GM21529 (cell line): ENCODE measurements around the gene IGFL4.

Experiments used
- ATAC-seq: cut with Tn5 transposase; IDR thresholded peaks from one replicate; pipeline ENCODE4 v1.9.1; 2021; ENCODE audit not compliant: unreplicated experiment

The IGFL4 gene

GRCh38 chr19:46022061-46022430 is 18.8 kb downstream of the IGFL4 start:
- ATAC-seq, result no peak

DNA sequence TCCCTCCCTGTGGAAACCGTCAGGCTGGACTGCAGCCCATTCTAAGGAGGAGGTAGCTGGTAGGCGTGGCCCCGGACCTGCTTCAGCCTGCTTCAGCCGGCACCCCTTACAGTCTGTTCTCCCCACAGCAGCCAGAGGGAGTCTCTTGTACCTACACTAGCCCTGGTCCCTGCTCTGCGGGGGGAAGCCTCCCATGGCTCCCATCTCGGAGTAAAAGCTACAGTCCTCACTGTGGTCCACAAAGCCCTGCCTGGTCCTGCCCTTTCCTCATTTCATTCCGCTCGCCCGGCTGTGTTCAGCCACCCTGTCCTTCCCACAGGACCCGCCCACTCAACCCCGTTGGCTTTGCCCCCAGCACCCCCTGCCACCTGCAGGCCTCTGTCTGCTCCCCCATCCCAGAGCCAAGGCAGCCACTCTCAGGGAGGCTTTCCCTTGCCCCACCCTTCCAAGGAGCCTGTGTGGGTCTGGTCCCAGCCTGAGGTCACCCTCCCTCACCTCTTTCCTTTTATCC is 19.2 kb downstream of the IGFL4 start:
- ATAC-seq, result no peak

GRCh38 chr19:46020819-46021125 is 20.0 kb downstream of the IGFL4 start:
- ATAC-seq, result no peak

DNA sequence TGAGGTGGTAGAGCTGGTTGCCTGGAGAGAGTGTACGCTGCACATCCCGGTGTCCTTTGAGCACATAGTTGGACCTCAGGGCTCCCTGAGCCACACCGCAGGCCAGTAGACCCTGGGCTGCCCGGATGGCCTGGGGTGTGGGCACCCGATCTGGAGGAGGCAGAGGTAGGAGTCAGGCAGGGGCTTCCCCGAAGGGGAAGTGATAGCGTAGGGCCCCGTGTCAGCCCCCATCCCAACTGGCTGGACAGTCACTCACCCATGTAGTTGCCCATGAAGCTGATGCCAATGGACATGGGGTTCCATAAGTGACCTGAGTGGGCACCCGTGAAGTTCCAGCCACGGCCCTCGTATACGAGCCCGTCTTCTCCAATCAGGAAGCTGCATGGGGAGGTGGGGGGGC is 21.5 kb downstream of the IGFL4 start:
- no peak for ATAC-seq

DNA sequence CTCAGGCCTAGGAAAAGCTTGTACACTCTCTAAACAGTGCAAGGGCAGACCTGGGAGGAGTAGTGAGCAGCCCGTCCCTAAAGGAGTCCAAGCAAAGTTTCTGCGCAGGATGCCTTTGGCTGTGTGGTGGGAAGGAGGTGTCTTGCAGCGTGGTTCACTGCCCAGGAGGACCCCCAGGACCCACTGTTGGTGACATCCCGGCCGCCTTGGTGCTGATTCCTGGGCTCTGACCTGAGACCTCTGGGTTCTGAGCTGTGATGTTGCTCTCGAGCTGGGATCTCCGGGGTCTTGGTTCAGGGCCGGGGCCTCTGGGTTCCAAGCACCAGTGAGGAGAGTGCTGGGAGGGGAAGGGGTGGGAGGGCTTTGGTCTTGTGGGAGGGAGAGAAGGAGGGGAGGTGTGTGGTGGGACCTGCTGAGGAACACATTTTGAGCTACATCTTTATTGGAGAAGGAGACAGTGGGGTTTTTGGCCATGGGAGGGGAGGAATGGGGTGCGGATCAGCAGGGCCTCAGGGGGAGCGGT is 22.0 kb downstream of the IGFL4 start:
- no peak for ATAC-seq

DNA sequence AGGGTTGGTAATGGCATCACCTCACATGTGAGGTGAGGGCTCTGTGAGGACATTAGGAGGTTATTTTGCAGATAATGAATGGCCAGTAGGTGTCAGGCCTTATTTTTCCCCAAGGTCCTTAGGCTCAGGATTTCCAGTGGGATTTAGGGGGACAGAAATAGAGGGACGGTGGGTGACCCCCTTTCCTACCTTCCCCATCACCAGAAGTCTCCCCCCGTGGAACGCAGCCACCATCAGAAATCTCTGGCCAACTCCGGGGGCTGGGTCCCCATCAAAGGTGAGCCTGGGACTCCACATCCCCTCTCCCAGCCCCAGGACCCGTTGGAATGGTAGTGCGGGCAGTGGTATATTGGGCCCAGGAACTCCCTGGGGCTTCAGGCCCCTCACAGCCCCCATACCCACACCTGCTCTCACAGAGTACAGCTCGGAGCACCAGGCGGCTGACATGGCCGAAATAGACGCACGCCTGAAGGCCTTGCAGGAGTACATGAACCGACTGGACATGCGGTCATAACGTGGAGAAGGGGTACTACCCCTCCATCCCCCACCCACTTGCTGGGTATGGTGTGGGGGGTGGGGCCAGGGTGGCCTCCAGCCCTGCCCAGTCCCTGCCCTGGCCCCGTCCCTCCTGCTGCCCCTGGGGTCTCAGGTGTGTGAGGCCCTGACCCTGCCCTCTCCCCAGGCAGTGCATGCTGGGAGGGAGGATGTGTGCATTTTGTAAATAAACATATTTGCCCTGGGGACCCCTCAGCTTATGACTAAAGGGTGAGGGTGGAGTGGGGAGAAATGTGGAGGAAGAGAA is 22.7 kb downstream of the IGFL4 start:
- no peak for ATAC-seq

DNA sequence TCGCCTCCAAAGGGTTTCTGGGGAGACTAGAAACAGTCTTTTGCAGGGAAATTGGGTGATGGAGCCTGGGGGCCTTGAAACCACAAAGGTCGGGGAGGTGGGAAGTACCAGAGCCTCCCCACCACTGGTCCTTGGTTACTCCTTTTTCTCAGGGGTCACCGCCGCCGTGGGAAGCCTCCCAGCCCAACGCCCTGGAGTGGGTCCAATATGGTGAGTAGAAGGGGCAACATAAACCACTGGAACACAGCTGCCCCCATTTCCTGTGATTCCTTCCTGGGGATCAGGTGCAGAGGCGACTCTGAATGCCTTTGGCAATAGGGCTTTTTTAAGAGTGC is 23.7 kb downstream of the IGFL4 start:
- ATAC-seq, result no peak

DNA sequence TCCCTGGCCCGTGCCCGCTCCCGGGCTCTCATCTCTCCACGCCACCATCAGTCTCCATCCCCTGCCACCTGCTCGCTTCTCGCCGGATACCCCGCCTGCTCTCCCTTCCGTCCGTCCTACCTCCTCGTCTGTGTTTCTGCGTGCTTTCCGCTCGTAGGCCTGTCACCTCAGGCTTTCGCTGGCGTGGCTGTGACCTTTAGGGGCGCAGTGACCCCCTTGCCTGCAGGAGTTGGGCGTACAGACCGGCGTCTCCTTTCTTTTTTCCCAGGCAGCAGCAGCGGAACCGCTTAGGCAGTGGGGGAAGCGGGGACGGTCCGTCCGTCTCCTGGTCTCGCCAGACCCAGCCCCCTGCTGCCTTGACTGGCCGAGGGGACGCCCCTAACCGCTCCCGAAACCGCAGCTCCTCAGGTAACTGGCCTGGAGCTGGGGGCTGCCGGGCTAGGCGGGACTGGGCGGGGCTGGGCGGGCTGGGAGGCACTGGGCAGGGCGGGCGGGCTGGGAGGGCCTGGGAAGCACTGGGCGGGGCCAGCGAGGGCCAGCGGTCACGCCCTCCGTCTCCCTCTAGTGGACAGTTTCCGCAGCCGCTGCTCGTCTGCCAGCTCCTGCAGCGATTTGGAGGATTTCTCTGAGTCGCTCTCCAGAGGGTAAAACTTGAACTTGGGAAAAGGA is 24.2 kb downstream of the IGFL4 start:
- ATAC-seq, result peak; percentile 56

- peak; percentile 20 for ATAC-seq
These were observed 24.9 kb downstream of the IGFL4 start for GRCh38 chr19:46015687-46016425.

DNA sequence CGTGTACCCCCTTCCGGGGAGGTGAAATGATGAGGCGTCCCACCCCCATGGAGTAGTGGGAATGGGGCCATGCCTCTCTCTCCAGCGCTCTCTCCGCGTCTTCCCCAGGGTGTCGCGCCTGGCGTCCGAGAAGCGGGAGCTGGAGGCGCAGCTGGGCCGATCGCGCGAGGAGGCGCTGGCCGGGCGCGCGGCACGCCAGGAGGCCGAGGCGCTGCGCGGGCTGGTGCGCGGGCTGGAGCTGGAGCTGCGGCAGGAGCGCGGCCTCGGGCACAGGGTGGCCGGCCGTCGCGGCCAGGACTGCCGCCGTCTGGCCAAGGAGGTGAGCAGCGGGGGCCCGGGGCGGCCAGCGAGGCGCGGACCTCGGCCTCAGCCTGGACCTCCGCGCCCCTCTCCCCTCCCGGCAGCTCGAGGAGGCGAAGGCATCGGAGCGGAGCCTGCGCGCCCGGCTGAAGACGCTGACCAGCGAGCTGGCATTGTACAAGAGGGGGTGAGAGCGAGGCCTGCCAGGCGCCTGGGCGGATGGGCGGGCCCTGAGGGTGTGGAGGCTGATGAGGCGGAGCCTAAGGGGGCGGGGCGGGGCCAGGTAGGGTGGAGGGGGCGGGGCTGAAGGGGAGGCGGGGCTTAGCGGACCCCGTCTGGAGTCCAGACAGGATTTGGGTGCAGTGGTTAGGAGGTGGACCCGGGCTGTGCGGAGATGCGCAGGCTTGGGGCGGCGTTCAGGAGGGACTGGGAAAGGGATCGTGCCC is 25.7 kb downstream of the IGFL4 start:
- ATAC-seq, result no peak

GRCh38 chr19:46014534-46014933 is 26.3 kb downstream of the IGFL4 start:
- ATAC-seq, result no peak

- no peak for ATAC-seq
These were observed 31.0 kb downstream of the IGFL4 start for GRCh38 chr19:46009530-46010510.

DNA sequence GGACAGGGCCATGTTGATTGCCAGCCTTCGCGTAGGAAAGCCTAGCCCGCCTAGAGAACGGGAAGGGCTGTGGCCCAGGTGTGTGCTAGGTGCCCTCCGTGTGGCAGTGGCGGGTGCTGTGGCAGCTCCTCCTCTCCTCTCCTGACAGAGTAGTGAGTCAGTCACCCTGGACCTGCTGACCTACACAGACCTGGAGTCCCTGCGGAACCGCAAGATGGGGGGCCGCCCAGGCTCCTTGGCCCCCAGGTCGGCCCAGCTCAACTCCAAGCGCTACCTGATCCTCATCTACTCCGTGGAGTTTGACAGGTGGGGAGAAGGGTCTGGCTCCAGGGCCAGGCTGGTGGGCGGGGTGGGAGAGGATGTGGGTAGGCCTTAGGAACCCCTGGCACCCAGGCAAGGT is 34.4 kb downstream of the IGFL4 start:
- no peak for ATAC-seq

DNA sequence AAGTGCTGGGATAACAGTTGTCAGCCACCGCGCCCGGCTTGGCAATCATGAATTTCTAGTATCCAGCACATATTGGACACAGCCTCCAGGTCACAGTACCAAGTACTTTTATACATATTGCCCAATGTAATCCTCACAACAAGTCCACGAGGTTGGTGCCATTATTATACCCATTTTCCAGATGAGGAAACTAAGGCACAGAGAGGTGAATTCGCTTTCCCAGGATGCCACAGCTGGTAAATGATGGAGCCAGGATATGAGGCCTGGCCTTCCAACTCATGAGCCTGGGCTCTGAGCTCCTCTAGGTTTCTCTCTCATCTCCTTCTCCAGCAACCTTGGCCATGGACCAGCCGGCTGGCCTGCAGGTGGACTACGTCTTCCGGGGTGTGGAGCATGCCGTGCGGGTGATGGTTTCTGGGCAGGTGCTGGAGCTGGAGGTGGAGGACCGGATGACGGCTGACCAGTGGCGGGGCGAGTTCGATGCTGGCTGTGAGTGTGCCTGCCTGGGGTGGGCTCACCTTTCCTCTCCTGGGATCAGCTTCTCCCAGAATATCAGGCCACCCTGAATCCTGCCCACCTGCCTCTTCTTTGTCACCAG is 38.0 kb downstream of the IGFL4 start:
- no peak for ATAC-seq

DNA sequence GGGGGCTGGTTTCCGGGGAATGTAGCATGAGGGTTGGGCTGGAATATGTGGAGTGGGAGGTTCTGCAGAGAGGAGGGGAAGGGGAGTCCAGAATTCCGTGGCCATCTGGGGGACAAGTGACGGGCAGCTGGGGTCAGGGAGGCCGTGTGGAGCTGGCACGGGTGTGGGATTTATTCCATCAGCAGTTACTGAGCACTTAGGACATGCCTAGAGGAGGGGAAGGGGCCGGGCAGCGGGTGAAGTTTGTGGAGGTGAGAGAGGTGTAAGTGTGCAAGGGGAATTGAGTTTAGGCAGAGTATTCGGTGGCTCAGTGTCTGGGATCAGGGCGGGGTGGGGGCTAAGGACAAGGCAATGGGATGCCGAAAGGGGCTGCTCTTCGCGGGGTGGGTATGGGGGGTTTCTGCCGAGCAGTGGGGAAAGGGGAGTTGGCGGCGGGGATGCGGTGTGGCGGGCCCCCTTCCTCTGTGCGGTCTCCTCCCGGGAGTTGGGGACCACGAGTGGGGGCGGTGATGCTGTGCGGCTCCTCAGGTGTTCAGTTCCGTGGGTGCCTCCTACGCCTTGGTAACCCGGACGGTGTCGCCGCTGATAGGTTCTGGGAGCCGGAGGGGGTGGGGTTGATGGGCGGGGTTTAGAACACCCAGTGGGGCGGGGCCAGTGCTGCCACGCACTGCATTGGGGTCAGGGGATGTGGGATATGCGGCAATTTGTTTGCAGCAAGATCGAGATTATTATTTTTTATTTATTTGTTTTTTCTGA is 40.1 kb downstream of the IGFL4 start:
- ATAC-seq, result no peak

GRCh38 chr19:45999653-46000121 is 41.1 kb downstream of the IGFL4 start:
- ATAC-seq, result no peak

DNA sequence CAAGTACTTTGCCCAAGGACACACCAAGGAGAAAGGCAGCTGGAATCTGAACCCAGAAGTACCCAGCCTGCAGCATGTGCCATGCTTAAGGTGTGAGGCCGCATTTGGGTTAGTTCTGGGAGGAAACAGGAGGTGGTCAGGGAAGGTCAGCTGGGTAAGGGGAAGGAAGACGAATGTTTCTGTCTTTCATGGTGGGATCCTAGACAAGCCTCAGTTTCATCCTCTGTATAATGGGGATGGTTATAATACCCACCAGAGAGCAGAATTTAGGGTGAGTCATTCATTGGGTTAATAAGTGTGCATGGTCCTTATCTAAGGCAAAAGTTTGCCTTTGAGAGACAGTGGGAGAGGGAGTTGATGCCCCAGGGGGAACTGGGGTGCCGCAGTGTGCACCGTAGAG is 42.0 kb downstream of the IGFL4 start:
- no peak for ATAC-seq

- no peak for ATAC-seq
These were observed 43.9 kb downstream of the IGFL4 start for GRCh38 chr19:45996933-45997332.
